HG02973 (cell line): Measurements from ENCODE around the gene MAB21L4.

Experiments
- ATAC-seq: cut with Tn5 transposase; IDR thresholded peaks from one replicate; pipeline ENCODE4 v1.9.1; 2021; ENCODE audit warnings: moderate library complexity; ENCODE audit not compliant: unreplicated experiment

Gene MAB21L4

DNA sequence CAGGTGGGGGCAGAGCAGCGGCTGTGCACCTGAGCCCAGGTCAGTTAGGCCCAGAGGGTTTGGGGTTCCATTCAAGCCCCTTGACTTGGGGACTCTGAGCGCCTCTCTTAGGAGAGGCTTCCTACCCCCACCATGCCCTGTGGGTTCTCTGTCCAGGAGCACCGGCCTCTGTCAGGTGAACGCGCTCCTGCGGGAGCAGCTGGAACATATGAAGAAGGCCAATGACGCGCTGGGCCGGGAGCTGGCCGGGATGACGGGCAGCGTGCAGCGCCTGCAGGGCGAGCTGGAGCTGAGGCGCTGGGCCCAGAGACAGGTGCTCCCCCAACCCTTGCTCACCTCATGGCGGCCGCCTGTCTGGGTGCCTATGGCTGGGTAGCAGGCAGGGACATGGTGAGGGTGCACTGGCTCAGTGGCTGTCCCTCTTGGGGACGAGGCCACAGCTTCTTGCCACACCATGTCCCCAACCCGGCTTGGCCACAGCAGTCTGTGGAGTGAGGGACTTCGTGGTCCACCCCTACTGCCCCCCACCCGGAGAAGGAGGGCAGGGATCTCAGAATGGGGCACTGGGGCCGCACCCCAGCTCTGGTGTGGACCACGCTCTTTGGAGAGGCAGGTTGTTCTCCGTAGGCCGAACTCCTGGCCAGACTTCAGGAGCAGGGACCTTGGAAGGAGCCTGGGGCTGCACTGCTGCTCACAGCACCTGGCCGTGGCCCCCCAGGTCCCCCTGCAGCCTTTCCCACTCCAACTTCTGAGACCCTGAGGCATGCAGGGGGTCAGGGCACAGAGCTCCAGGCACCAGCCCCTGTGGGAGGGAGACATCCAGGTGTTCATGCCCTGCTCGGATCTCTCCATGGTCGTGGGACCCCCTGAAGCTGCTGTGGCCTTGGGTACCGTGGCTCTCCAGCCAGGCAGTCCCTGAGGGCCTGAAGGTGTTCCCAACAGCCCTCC lies 29.9 kb upstream of the MAB21L4 start:
- no peak for ATAC-seq

DNA sequence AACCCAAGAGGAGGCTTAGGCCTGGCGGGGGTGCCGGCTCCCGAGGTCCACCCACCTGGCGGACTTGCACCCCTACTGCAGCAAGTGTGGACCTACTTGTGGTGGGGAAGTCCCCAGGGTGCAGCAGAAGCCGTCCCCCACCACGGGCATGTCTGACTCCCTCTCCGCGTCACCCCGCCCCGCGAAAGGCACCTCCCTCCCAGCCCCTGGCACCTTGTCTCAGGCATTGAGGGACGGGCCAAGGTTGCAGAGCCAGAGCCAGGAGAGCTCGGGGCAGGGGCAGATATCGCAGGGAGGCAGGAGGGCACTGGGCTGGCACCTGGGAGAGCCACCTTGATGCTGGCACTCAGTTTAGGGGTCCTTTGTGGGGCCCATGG lies 29.2 kb upstream of the MAB21L4 start:
- ATAC-seq: no peak

DNA sequence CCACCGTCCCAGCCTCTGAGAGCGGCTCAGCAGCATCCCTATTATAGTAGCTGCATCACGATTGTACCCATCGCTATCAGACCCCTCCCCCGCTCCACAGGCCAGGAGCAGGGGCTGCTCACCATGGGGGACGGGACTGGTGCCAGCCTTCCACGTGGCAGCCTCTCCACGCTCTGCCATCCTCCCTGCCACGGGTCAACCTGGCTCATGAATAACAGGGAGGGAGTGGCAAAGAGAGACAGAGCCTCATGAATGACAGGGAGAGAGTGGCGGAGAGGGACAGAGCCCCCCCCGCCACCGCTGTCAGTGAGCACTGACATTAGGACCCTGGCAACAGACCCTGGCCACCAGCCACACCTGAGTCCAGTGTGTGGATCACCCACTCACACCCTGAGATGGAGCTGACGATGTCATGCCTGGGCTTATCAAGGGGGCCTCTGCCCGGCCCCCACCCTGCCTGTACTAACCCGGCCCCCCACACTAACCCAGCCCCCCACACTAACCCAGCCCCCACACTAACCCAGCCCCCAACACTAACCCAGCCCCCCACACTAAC lies 27.1 kb upstream of the MAB21L4 start:
- ATAC-seq: no peak

DNA sequence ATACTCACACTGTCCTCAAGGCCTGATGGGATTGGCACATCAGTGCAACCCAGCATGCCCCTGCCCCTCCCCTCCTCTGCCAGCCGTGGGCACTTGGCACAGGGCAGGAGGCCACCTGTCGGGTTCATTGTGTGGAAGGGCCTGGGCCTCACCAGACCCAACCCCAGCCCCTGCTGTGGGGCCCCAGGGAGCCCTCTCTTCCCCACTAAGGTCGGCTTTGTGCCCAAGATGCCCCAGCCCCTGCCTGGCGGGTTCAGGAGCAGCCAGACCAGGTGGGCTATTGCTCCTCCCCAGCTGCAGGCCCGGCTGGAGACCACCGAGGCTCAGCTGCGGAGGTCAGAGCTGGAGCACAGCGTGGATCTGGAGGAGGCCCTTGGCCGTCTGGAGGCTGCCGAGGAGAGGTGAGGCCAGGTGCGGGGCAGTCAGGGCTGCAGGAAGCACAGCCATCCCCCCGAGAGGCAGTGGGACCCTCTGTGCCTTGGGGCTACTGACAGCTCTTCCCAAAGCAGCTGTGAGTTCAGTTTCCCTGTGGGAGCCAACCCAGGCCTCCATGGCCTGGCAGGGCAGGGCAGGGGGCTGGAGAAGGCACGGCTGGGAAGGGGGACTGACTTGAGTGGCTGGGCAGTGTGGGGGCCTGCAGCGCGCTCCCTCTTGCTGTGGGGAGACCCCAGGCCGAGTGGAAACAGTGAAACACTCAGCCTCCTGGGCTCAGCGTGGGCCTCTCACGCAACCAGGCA lies 26.5 kb upstream of the MAB21L4 start:
- ATAC-seq: no peak

DNA sequence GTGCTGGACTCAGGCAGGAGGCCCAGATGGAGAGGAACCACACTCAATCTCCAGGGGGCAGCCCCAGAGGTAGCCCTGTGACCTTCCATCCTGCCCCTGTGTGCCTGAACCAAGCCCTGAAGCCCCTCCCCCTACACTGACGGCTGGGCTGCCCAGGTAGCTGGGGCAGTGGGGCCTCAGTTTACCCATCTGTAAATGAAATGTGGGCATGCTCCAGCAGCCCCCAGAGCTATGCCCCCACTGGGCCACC lies 26.0 kb upstream of the MAB21L4 start:
- ATAC-seq: no peak

DNA sequence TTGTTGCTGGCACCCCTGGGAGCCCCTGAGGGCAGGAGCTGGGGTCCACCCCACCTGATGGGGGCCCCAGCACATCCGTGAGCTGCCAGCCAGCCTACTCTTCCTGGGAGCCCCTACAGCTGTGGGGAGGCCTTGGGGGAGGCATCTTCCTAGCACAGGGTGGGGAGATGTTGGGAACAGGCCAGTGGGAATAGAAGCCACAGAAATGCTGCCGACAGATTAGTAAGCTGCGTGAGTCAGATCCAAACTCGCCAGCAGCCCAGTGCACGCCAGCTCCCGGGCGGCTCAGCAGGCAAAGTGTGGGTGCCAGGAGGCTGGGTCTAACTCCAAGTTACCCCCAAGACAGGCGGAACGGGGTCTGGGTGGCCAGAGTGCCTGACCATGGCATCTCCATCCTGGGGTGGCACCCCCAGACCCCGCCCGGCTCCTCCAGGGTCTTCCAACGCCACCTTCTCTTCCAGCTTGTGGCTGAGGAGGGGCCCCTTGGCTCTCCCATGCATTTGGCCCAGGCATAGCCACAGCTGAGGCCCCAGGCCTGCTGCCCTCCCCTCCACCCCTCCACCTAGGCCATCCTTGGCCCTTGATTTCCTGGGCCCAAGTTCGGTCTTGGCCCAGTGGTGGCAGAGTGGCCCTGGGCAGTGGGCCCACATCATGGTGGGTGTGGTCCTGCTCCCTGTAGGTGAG lies 25.5 kb upstream of the MAB21L4 start:
- ATAC-seq: no peak

DNA sequence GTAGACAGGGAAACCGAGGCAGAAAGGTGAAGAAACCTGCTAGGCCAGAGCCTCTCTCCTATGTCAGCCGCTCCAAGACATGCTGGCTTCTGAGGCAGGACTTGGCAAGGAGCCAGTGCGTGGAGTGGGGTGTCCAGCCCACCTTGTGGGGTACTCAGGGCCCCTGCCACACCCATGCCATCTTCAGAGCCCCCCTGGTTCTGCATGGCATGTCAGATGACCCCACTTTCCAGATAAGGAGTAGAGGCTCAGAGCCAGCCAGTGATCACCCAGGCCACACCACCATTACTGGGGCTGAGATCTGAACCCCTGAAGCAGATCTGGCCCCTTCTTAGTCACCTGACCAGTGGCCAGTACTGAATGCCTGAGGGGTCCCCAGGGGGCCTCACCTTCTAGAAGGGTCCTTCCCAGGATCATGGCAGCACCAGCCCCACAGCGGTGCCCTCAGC lies 24.9 kb upstream of the MAB21L4 start:
- no peak for ATAC-seq

DNA sequence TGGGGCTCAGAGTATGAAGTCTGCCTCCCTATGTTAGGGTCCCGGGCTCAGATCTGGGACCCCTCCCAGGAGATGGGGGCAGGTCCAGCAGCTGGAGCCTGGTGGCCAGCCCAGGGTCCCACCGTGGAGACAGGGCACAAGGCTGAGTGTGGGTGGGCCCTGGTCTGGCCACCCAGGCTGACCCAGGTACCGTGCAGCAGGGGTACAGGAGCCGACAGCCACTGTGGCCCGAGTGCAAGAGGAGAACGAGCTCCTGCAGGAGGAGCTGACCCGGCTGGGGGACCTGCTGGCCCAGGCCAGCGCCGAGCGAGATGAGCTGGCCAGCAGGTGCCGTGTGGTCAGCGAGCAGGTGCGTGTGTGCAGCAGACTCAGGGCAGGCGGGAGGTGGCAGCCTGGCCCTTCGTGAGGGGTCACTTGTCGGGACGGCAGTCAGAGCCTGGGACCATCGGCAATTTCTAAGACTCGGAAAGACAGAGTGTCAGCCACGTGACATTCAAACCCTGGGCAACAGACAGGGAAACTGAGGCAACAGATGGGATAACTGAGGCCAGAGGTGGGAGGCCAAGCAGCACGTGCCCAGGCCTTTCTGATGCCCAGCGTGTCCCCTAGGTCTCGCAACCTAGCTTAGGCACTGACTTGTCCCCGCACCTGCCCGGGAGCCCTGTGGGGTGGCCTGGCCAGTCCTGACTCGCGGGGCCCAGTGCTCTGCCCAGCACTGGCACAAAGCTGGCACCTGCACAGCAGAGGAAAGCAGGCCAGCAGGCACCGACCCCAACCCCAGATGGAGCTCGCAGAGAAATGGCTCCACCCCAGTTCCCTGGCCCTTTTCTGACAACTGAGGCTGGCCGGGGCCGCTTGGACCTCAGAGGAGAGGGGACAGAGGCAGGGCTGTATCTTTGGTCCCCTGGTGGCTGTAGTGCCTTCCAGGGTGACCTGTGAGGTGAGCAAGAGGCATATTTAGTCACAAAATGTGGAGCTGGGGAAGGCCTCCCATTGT lies 24.1 kb upstream of the MAB21L4 start:
- ATAC-seq: no peak

DNA sequence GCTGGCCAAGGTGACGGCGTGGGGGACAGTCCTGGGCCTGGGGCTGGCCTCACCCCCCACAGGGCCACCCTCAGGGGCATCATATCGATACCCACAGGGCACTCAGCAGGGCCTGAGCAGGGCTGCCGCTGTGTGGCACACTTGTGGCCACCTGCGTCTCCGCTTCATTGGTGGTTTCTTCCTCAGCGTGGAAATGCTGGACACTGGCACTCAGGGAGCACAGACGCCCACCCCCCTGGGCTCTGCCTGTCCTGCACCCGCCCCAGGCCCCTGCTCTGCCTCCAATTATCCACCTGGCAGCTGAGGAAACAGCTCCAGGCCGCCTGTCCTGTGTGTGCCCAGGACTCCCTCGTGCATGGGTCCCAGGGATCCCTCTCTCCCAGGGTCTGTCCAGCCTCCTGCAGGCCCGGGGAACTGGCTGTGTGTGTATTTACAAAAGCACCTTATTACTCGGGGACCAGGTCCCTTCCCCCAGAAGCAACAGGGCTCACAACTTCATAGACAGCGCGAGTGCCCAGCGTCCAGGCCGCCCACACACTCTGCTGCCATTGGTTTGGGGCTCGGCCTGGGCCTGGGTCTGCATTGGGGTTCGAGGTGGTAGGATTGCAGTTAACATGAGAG lies 23.3 kb upstream of the MAB21L4 start:
- no peak for ATAC-seq

DNA sequence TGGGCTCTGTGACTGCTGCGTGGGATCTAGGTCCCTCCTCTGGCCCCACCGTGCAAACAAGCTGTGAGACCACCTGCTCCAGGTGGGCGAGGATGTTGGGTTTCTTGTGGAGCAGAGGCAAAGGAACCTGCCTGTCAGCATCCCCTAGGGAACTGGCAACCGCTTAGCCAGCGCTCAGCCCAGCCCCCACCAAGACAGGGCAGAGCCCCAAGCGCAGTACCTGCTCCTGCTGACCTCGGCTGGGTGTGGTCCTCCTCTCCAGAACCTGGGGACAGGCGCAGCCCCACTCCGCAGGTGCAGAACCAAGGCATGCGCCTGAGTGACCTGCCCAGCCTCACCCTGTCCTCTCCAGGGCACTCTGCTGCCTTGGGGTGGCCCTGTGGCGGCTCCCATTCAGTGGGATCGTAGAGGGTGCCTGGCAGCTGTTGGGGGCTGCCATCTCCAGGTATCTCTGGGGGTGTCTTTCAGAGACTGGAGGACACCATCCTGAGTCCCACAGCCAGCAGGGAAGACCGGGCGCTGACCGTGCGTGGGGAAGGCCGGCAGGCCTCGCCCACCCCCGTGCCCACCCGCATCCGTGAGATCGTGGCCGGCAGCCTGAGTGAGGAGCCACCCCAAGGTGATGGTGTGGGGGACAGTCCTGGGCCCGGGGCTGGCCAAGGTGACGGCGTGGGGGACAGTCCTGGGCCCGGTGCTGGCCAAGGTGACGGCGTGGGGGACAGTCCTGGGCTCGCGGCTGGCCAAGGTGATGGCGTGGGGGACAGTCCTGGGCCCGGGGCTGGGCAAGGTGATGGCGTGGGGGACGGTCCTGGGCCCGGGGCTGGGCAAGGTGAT lies 22.5 kb upstream of the MAB21L4 start:
- ATAC-seq: no peak

DNA sequence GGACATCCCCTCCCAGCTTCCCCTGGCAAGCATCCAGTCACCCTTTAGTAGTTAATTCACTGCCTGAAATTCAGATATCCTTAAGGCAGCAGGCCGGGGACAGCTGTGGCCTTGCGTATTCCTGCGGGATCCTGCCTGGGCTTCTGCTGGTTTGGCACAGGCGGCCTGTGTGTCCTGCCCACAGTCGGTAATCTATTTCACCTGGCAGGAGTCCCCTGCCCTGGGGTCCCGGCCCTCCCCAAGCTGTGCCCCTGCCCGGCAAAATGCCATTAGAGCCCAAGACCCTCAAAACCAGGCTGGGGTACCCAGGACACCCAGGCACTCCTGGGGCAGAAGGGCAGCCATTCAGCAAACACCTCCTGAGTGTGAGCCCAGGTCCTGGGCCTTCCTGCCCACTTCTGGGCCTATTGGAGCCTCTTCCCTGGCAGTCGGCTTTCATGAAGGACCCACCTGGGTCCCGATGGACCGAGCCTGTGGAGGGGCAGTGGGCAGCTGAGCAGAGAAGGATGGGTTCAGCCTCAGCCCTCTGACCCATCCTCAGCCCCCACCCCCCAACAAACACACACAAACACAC lies 21.8 kb upstream of the MAB21L4 start:
- ATAC-seq: no peak

DNA sequence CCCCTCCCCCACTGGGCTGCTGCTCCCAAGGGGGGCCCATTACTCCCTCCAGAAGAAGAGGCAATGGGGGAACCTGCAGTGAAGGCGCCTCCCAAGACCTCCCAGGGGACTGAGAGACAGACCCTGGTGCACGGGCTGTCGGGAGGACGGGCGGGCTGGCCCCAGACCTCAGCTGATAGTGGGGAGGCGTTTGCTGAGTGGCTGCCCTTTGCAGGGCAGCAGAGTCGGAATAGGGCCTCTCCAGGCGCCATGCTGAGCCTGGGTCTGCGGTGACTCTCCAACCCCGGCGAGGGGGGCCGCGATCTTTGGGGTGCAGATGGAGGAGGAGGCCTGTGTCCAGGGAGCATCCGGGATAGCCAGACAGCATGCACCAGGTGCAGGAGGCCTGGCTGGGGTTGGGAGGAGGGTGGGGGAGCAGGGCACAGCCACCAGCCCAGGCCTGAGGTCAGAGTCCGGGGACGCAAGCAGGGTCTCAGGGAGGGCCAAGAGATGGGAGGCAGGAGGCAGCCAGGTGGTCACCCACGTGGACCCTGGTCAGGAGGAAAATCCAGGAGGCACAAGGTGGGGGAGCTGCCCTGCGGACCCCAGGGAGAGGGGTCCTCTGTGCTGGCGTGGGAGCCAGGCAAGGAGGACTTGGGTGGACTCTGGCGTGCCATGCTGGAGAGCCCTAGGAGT lies 21.2 kb upstream of the MAB21L4 start:
- no peak for ATAC-seq

DNA sequence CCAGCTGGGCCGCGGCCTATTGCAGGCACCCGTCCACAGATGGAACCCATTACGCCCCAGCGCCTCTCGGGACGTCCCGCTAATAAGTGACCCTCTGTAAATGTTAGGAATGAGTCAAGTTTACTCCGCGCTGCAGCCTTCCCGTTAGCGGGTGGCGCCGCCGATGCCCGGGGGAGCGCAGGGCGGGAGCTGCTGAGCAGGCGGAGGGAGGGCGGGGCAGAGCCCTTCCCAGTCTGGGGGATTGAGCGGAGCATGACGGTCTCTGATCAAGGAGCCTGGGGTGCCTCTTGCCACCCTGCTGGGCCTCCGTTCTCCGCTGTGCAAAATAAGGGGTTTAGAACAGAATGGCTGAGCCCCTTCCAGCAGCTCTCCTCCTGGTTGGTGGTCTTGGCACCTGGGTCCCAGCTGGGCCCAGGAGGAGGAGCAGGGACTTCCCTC lies 20.6 kb upstream of the MAB21L4 start:
- ATAC-seq: no peak

DNA sequence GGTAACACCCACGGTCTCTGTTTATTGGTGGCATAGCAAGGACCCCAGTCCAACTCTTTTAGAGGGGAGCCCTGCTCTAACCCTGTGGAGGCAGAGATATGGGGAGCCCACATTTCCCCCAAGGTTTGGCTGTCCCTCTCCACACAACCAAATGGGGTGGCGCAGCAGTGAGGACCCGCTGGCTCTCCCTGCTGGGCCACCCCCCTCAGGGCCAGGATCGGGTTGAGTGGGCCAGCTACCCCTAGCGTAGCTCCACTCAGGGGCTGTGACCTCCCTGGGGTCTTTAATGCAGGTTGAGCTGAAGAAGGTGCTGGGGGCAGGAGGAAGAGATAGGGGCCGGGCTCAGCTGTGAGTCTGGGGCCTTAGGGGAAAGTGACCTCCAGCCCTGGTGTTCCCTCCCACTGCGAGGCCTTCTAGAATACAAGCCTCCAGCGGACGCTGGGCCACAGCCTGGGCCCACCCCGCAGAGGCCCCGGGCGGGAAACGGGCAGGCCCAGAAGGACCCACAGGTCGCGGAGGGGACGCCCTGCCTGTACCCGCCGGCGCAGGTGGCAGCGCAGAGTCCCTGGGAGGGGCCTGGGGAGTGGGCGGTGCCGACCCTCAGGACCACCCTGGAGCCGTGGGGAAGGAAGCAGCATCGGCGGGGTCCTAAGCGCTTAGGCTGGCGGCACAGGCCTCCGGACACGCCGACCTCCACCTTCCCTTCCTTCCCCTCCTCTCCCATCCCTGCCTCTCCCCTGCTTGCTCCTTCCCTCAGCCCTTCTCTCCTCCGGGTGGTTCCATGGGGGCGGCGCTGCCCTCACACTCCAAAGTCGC lies 19.8 kb upstream of the MAB21L4 start:
- no peak for ATAC-seq

DNA sequence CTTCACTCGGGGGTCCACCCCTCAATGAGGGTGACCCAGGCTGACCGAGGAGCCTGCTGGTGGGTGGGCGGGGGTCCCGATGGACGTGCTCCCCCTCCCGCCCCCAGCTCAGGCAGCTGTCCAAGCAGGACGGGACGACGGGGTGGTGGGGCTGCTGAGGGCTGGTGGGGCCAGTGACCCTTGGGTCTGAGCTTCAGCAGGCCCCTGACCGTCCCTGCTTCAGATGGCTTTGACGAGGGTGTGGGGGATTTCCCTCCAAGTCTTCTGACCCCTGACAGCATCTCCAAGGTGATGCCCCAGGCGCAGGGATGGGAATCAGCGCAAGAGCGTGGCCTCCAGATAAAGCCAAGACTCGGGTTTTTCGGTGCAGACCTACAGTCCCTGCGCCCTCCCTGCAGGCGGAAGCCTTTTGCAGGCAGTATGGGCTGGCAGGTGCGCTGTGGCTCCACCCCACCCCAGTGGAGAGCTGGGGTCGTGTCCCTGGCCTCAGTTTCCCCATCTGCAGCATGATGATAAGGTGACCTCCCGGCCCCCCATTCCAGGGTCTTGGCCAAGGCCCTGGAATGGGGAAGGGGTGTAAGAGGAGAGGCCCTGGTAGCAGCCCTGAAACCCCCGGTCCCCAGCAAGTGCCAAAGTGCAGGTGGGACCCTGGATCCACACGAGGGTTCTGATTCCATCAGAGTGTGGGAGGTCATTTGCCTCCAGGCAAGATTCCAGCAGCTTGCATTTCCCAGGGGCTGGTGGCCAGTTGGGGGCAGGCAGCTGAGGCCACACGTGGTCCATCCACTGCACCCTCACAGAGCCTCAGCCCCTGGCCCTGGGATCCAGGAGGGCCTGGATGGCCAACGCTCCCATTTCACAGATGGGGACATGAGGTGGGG lies 18.9 kb upstream of the MAB21L4 start:
- no peak for ATAC-seq
